HEK293T (cell line): Measurements from ENCODE around the gene KRT8.

ENCODE experiments used
- CTCF ChIA-PET: fragments of 350-600 bp; formaldehyde crosslinking; extraction: SDS; loops from one replicate; lab custom pipeline; 2021; ENCODE audit warnings: antibody characterized with exemption, inconsistent platforms; lab: Yijun Ruan, JAX
- POLR2A ChIA-PET: fragments of 350-600 bp; formaldehyde crosslinking; extraction: SDS; loops from one replicate; lab custom pipeline; 2020; ENCODE audit warnings: antibody characterized with exemption, inconsistent platforms; lab: Yijun Ruan, JAX
- DNase-seq: peaks from one replicate; pipeline ENCODE4 v3.0.0; 2012; ENCODE audit warnings: mixed read lengths; ENCODE audit errors: extremely low spot score
- ARNT ChIP-seq: fragments of 450-650 bp; IDR thresholded peaks from 2 replicates; pipeline ENCODE4 v1.6.1; 2017; ENCODE audit warnings: mild to moderate bottlenecking
- BHLHE40 ChIP-seq: fragments of 450-650 bp; IDR thresholded peaks from 2 replicates; pipeline ENCODE4 v1.6.1; 2016; ENCODE audit warnings: mild to moderate bottlenecking, moderate library complexity, borderline replicate concordance
- CTBP1 ChIP-seq: fragments of 450-650 bp; IDR thresholded peaks from 2 replicates; pipeline ENCODE4 v1.6.1; 2016; ENCODE audit warnings: borderline replicate concordance
- ELF4 ChIP-seq: fragments of 450-650 bp; IDR thresholded peaks from 2 replicates; pipeline ENCODE4 v1.6.1; 2017; ENCODE audit warnings: antibody characterized with exemption
- FOXA1 ChIP-seq: fragments of 450-650 bp; IDR thresholded peaks from 2 replicates; pipeline ENCODE4 v1.6.1; 2016; ENCODE audit warnings: mild to moderate bottlenecking
- FOXK2 ChIP-seq: fragments of 450-650 bp; IDR thresholded peaks from 2 replicates; pipeline ENCODE4 v1.6.1; 2016; ENCODE audit warnings: mild to moderate bottlenecking
- FOXM1 ChIP-seq: fragments of 450-650 bp; IDR thresholded peaks from 2 replicates; pipeline ENCODE4 v1.6.1; 2017; ENCODE audit warnings: mild to moderate bottlenecking, borderline replicate concordance
- HDGF ChIP-seq: fragments of 450-650 bp; IDR thresholded peaks from 2 replicates; pipeline ENCODE4 v1.6.1; 2017; ENCODE audit warnings: antibody characterized with exemption, borderline replicate concordance
- L3MBTL2 ChIP-seq: fragments of 450-650 bp; conservative IDR thresholded peaks from 2 replicates; pipeline ENCODE4 v1.6.1; 2016; ENCODE audit warnings: mild to moderate bottlenecking
- LEF1 ChIP-seq: fragments of 450-650 bp; IDR thresholded peaks from 2 replicates; pipeline ENCODE4 v1.6.1; 2017; ENCODE audit warnings: mild to moderate bottlenecking, borderline replicate concordance
- NFRKB ChIP-seq: fragments of 450-650 bp; IDR thresholded peaks from 2 replicates; pipeline ENCODE4 v1.6.1; 2016; ENCODE audit warnings: mild to moderate bottlenecking, moderate library complexity
- PKNOX1 ChIP-seq: fragments of 450-650 bp; IDR thresholded peaks from 2 replicates; pipeline ENCODE4 v1.6.1; 2016
- SP1 ChIP-seq: fragments of 450-650 bp; IDR thresholded peaks from 2 replicates; pipeline ENCODE4 v1.6.1; 2017
- SUZ12 ChIP-seq: fragments of 450-650 bp; IDR thresholded peaks from 2 replicates; pipeline ENCODE4 v1.6.1; 2016; ENCODE audit warnings: mild to moderate bottlenecking
- TARDBP ChIP-seq: fragments of 450-650 bp; IDR thresholded peaks from 2 replicates; pipeline ENCODE4 v1.6.1; 2016
- ZNF384 ChIP-seq: fragments of 450-650 bp; IDR thresholded peaks from 2 replicates; pipeline ENCODE4 v1.6.1; 2016

KRT8 gene

GRCh38 chr12:52944683-52945388, 40.0 kb upstream of the KRT8 start:
- no peak for TF ChIP-seq SP1
- TF ChIP-seq FOXM1, result no peak
- TF ChIP-seq SUZ12, result no peak
- TF ChIP-seq ELF4, result no peak
- TF ChIP-seq CTBP1, result no peak
- ChIA-PET CTCF (no interaction called here), POLR2A (interaction anchor here (0.6 to 2.2 kb wide), 5 partner anchors 9 to 61 kb away, joined by 3 to 6 read pairs (median 3); partner anchors contain the start of gene EIF4B)
- DNase-seq, result no peak

GRCh38 chr12:52942901-52943181, 38.0 kb upstream of the KRT8 start:
- no peak for DNase-seq
- POLR2A ChIA-PET, result interaction anchor here (1.0 kb wide), 1 partner anchor 17 kb away, joined by 3 read pairs; no protein-coding TSS in a partner anchor
- CTCF ChIA-PET, result interaction anchor here (2.2 kb wide), 1 partner anchor 38 kb away, joined by 9 read pairs; no protein-coding TSS in a partner anchor
- TF ChIP-seq TARDBP, result no peak
- TF ChIP-seq HDGF, result no peak
- no peak for TF ChIP-seq ARNT
- no peak for TF ChIP-seq BHLHE40

- TF ChIP-seq FOXM1 (no peak), ELF4 (no peak), ZNF384 (no peak), NFRKB (no peak), ARNT (no peak), FOXA1 (no peak), CTBP1 (no peak), SUZ12 (no peak), PKNOX1 (no peak), TARDBP (no peak), LEF1 (no peak), BHLHE40 (no peak), L3MBTL2 (no peak), SP1 (no peak), FOXK2 (no peak), HDGF (no peak)
- POLR2A ChIA-PET, result interaction anchor here (0.9 to 1.0 kb wide), 2 partner anchors 15 to 16 kb away, joined by 3 read pairs; no protein-coding TSS in a partner anchor
- no peak for DNase-seq
- CTCF ChIA-PET, result interaction anchor here (0.5 to 2.2 kb wide), 3 partner anchors 38 to 630 kb away, joined by 3 to 9 read pairs (median 8); no protein-coding TSS in a partner anchor
Measured at GRCh38 chr12:52942066-52942900, 37.4 kb upstream of the KRT8 start.

- POLR2A ChIA-PET, result no interaction called here
- CTCF ChIA-PET, result no interaction called here
- TF ChIP-seq ZNF384 (no peak), BHLHE40 (no peak), TARDBP (no peak), LEF1 (no peak), ELF4 (no peak), ARNT (no peak), NFRKB (no peak), L3MBTL2 (no peak), FOXA1 (no peak), FOXM1 (no peak), CTBP1 (no peak), FOXK2 (no peak)
- no peak for DNase-seq
Measured at GRCh38 chr12:52929538-52929937, 24.7 kb upstream of the KRT8 start.

GRCh38 chr12:52927964-52928363, 23.1 kb upstream of the KRT8 start:
- CTCF ChIA-PET, result interaction anchor here (0.6 kb wide), 1 partner anchor 47 kb away, joined by 3 read pairs; no protein-coding TSS in a partner anchor
- TF ChIP-seq NFRKB (no peak), SUZ12 (no peak), ELF4 (no peak), LEF1 (no peak), SP1 (no peak), PKNOX1 (no peak), FOXK2 (no peak), BHLHE40 (no peak), TARDBP (no peak), FOXA1 (no peak), L3MBTL2 (no peak), HDGF (no peak), FOXM1 (no peak), CTBP1 (no peak), ZNF384 (no peak), ARNT (no peak)

More at GRCh38 chr12:52927964-52928363, 23.1 kb upstream of the KRT8 start:
- DNase-seq, result no peak
- POLR2A ChIA-PET, result no interaction called here
